Metanephros (tissue), 1 donor: ENCODE data around the gene TMEM154. TPM values are rescaled to one million over a fixed set of nuclear protein-coding genes. Genes with fewer than 3 reads are reported as not detected.

Experiments
- total RNA-seq: library from RNA; depleted of rRNA; stranded (reverse); fragments of >200 nt; gene quantifications from one replicate; pipeline ENCODE4 v1.2.3, GENCODE V29; 2014

Gene TMEM154
- total RNA-seq = 3.3 TPM

GRCh38 chr4:152679414-152680281 is at the start of gene TMEM154:
Gene TMEM154 (minus strand): TSS chr4:152679997. CDS start chr4:152679933, 64 bp downstream.

Other genes with a start within 250 kb of the TMEM154 start
- 49.9 TPM for gene FBXW7, start 143.9 kb downstream of the TMEM154 start, total RNA-seq
- gene TIGD4, start 99.7 kb upstream of the TMEM154 start, total RNA-seq = 2.2 TPM
- 34.0 TPM for gene ARFIP1, start 100.0 kb upstream of the TMEM154 start, total RNA-seq